Measurements from ENCODE around the gene PCMT1. TPM values are rescaled to one million over a fixed set of nuclear protein-coding genes. Genes with fewer than 3 reads are reported as not detected.
A peak's percentile ranks its signal among the peaks of the same experiment; 100 is the strongest.

PCMT1 gene
- total and polyA plus RNA-seq, 10 of the 15 experiments (the other 5 are each of a cell fraction or from before 2014, with no cell fraction given) = 48.5 to 126 (median 81.2) TPM

DNA sequence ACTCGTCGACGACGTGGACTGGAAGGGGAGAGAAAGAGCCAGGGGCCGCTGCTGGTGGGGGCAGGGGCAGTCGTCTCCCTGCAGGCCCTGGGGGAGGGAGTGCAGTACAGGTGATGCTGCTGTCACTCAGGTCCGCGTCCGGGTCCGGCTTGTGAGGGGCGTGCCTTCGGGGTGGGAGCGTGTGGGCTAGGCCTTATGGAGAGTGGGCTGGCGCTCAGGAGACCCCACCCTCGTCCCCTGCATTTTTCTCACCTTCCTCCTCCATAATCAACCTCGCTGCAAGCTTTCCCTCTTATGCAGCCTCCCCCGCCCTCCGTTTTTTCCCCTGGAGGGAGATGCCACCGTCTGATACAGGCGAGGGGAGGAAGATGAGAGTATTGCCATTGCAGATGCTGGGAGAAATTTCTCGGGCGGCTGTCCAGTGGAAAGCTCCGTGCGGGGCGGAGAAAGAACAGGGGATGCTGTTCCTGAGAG lies 632 bp downstream of the PCMT1 start (continued):
- TF ChIP-seq BHLHE40 (IDR thresholded peaks at IDR 0.05; ENCODE audit: borderline replicate concordance in 1 of 2, low read depth in 2 of 2, low read length in 1 of 2) = 0 out of 4 replicates have a peak, but pooled peaks of 1 of the 2 experiments have one; percentile 28
- peak; percentile 63; the same call in 1 of the 2 replicates for TF ChIP-seq CHD2 (IDR thresholded peaks at IDR 0.05; ENCODE audit: borderline replicate concordance, low read depth, low read length)
- no peak for TF ChIP-seq ZBED1 (IDR thresholded peaks at IDR 0.05; ENCODE audit: borderline replicate concordance)
- TF ChIP-seq, protein P1, sequence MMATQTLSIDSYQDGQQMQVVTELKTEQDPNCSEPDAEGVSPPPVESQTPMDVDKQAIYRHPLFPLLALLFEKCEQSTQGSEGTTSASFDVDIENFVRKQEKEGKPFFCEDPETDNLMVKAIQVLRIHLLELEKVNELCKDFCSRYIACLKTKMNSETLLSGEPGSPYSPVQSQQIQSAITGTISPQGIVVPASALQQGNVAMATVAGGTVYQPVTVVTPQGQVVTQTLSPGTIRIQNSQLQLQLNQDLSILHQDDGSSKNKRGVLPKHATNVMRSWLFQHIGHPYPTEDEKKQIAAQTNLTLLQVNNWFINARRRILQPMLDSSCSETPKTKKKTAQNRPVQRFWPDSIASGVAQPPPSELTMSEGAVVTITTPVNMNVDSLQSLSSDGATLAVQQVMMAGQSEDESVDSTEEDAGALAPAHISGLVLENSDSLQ (IDR thresholded peaks at IDR 0.05) = peak; percentile 93
- TF ChIP-seq, protein P2, sequence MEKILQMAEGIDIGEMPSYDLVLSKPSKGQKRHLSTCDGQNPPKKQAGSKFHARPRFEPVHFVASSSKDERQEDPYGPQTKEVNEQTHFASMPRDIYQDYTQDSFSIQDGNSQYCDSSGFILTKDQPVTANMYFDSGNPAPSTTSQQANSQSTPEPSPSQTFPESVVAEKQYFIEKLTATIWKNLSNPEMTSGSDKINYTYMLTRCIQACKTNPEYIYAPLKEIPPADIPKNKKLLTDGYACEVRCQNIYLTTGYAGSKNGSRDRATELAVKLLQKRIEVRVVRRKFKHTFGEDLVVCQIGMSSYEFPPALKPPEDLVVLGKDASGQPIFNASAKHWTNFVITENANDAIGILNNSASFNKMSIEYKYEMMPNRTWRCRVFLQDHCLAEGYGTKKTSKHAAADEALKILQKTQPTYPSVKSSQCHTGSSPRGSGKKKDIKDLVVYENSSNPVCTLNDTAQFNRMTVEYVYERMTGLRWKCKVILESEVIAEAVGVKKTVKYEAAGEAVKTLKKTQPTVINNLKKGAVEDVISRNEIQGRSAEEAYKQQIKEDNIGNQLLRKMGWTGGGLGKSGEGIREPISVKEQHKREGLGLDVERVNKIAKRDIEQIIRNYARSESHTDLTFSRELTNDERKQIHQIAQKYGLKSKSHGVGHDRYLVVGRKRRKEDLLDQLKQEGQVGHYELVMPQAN (conservative IDR thresholded peaks at IDR 0.05) = 0 out of 2 replicates have a peak, but pooled peaks have one; percentile 23

DNA sequence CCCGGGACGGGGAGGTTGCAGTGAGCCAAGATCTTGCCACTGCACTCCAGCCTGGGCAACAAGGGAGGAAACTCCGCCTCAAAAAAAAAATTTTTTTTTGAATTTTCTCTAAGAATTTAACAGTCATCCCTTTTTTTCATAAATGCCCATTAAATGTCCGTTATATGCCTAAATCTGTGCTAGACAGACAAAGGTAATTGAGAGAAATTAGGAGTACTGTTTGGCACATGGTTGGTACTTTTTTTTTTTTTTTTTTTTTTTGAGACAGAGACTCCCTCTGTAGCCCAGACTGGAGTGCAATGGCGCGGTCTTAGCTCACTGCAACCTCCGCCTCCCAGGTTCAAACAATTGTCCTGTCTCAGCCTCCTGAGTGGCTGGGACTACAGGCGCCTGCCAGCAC lies 1.7 kb downstream of the PCMT1 start:
- Histone ChIP-seq H3K4me1 (ENCODE audit: control insufficient read depth, insufficient read depth, low read length) (peaks cover 20% of the 10 kb centered on the region), H2AFZ (ENCODE audit: control insufficient read depth, low read depth, low read length) (no peak overlapping the region), H3K9me3 (replicated peaks; ENCODE audit: control insufficient read depth, insufficient read depth, low read length) (no peaks in the 10 kb centered on the region), H3K9ac (ENCODE audit: control insufficient read depth, insufficient read depth, low read length) (no peak overlapping the region), H3K79me2 (ENCODE audit: control insufficient read depth, insufficient read depth, low read length) (peaks cover 51% of the 10 kb centered on the region), H3K27me3 (replicated peaks in 1 of 2; ENCODE audit: control insufficient read depth in 2 of 2, insufficient read depth in 2 of 2, low read length in 1 of 2) (no peaks in the 10 kb centered on the region), H3K27ac (ENCODE audit: control insufficient read depth, insufficient read depth) (no peak overlapping the region), H4K20me1 (ENCODE audit: control insufficient read depth, insufficient read depth) (peaks cover 3% of the 10 kb centered on the region; the same call in 1 of the 2 replicates), H3K4me2 (ENCODE audit: control insufficient read depth, insufficient read depth) (peak overlapping the region; percentile 30; the same call in 1 of the 2 replicates), H3K4me3 (peak overlapping the region; percentile 90; the same call in 1 of the 2 replicates), H3K36me3 (ENCODE audit: control insufficient read depth in 2 of 2, insufficient read depth in 2 of 2, low read length in 1 of 2) (no peaks in the 10 kb centered on the region)
- CTCF ChIA-PET = no interaction called here
- FAIRE-seq (no peak), DNase-seq (ENCODE audit: low read depth, low spot score) (no peak), ATAC-seq (no peak)
- WGBS (ENCODE audit: insufficient coverage, insufficient replicate concordance, low lambda C conversion rate, missing lambda C conversion rate) = 91% methylated on average over 7 of the region's 8 CpGs
- intact Hi-C loops (cut with micrococcal nuclease; ENCODE audit: unreplicated experiment) (no loop called here), in situ Hi-C loops (cut with MboI) (no loop called here)
- RAD21 ChIA-PET (ENCODE audit: unreplicated experiment) = no interaction called here
- no TSS peak for BruUV-seq (replicated peaks)
- SMC1A ChIA-PET (ENCODE audit: uncharacterized antibody, unreplicated experiment) = interaction anchor here (0.7 to 1.3 kb wide), 2 partner anchors 33 to 1796 kb away, joined by 3 to 4 read pairs; partner anchors contain the start of gene LATS1
- POLR2A ChIA-PET = interaction anchor here (0.6 kb wide), 1 partner anchor 19 kb away, joined by 4 read pairs; no protein-coding TSS in a partner anchor
- TF ChIP-seq ASH2L (IDR thresholded peaks at IDR 0.05; ENCODE audit: borderline replicate concordance, low read depth) (no peak), NRF1 (conservative IDR thresholded peaks at IDR 0.05; ENCODE audit: low read depth, low read length) (no peak), CBX3 (IDR thresholded peaks at IDR 0.05; ENCODE audit: borderline replicate concordance, low read depth) (no peak), EED (IDR thresholded peaks at IDR 0.05; ENCODE audit: low read depth) (no peak), RBBP5 (conservative IDR thresholded peaks at IDR 0.05) (no peak), CREM (IDR thresholded peaks at IDR 0.05; ENCODE audit: low read depth) (no peak), GABPA (IDR thresholded peaks at IDR 0.05; ENCODE audit: low read depth) (no peak), ESRRA (IDR thresholded peaks at IDR 0.05; ENCODE audit: low read length) (no peak)
- TF ChIP-seq, protein P3, sequence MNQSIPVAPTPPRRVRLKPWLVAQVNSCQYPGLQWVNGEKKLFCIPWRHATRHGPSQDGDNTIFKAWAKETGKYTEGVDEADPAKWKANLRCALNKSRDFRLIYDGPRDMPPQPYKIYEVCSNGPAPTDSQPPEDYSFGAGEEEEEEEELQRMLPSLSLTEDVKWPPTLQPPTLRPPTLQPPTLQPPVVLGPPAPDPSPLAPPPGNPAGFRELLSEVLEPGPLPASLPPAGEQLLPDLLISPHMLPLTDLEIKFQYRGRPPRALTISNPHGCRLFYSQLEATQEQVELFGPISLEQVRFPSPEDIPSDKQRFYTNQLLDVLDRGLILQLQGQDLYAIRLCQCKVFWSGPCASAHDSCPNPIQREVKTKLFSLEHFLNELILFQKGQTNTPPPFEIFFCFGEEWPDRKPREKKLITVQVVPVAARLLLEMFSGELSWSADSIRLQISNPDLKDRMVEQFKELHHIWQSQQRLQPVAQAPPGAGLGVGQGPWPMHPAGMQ (IDR thresholded peaks at IDR 0.05; ENCODE audit: borderline replicate concordance) = no peak
- TF ChIP-seq, protein P4, sequence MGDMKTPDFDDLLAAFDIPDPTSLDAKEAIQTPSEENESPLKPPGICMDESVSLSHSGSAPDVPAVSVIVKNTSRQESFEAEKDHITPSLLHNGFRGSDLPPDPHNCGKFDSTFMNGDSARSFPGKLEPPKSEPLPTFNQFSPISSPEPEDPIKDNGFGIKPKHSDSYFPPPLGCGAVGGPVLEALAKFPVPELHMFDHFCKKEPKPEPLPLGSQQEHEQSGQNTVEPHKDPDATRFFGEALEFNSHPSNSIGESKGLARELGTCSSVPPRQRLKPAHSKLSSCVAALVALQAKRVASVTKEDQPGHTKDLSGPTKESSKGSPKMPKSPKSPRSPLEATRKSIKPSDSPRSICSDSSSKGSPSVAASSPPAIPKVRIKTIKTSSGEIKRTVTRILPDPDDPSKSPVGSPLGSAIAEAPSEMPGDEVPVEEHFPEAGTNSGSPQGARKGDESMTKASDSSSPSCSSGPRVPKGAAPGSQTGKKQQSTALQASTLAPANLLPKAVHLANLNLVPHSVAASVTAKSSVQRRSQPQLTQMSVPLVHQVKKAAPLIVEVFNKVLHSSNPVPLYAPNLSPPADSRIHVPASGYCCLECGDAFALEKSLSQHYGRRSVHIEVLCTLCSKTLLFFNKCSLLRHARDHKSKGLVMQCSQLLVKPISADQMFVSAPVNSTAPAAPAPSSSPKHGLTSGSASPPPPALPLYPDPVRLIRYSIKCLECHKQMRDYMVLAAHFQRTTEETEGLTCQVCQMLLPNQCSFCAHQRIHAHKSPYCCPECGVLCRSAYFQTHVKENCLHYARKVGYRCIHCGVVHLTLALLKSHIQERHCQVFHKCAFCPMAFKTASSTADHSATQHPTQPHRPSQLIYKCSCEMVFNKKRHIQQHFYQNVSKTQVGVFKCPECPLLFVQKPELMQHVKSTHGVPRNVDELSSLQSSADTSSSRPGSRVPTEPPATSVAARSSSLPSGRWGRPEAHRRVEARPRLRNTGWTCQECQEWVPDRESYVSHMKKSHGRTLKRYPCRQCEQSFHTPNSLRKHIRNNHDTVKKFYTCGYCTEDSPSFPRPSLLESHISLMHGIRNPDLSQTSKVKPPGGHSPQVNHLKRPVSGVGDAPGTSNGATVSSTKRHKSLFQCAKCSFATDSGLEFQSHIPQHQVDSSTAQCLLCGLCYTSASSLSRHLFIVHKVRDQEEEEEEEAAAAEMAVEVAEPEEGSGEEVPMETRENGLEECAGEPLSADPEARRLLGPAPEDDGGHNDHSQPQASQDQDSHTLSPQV (IDR thresholded peaks at IDR 0.05) = no peak
